Activated T-helper 1 cell treated with anti-CD3 and anti-CD28 coated beads, Interleukin-2, amount 50 U/mL, for 16 hours (primary cell): ENCODE data around the gene TNFAIP2.

Experiments
- DNase-seq, 2 donors: peaks; one replicate each; pipeline ENCODE4 v3.0.0-alpha.2; 2020; ENCODE audit warnings: low read depth in 1 of 2, low spot score in 1 of 2

TNFAIP2 gene

GRCh38 chr14:103122947-103123633 is at the start of gene TNFAIP2:
Gene TNFAIP2, plus strand, starts transcription at chr14:103123461. Its CDS starts 2,997 bp downstream, at chr14:103126458.
- DNase-seq: no peak

DNA sequence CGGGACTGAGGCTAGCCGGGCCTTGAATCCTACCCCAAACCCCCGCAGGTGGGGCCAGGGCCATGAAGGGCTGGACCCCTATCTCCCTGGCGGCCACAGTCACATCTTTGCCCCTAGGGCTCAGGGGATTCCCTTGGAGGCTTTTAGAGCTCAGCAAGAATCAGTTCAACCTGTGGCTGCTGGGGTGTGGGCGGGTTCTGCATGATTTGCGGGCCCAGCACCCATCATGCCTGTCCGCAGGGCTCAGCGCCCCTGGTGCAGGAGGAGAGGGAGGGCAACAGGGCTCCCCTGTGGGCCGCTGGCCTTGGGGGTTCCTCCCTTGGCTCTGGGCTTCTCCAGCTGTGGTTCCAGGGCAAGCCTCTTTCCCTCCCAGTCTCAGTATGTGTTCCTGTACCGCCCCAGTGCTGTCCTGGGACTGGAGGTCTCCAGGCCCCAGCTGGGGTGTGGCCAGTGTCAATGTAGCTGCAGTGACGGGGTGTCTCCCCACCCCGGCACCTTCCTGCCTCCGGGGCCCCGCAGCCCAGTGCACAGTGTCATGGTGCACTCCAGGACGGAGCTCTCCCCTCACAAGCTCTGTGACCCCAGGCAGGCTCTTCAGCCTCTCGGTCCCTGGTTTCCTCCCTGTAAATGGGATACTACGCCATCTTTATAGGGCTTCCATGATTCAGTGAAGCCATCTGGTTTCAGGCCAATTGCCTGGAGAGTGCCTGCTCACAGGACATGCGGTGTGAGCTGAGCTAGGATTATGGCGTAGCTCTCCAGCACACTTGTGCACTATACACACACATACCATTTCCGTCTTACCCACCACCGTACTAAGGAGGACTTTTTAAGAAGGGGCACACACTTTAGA is 49.2 kb upstream of the TNFAIP2 start:
- no peak for DNase-seq

DNA sequence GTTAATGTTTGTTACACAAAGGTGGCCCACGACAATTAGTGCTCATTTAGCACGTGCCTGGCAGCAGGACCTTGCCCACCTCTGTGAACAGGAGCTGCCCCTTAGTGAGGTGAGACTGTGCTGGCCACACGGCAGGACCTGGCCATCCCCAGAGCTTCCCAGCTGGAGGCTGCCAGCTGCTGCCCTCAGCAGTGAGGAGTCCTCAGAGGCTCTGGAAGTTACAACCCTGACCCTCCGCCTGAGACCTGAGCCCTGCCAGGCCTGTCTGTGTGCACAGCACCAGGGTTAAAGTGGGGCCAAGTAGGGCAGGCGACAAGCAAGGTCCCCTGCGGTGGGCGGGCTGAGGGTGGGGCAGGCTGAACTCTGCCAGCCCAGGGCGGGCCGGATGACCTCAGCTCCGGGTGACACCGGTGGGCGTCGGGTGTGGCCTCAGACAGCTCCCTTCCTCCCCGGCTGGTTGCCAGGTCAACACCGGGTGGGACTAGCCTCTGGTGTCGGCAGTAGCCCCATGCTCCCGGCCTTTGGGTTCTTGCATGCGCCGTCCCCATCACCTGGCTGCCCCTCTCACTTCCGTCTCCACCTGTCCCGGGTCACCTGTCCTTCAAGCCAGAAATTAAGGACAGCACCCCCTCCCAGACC is 48.4 kb upstream of the TNFAIP2 start:
- no peak for DNase-seq

DNA sequence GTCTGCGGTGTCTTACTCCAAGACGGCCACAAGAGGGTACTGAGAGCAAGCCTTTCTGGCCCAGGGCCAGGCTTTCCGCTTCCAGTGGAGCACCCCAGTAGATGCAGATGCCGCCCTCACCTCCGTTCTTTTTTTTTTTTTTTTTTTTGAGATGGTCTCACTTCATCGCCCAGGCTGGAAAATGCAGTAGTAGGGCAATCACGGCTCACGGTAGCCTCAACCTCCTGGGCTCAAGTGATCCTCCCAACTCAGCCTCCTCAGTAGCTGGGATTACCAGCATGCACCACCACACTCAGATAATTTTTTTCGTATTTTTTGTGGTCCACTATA is 44.9 kb upstream of the TNFAIP2 start:
- DNase-seq: peak; percentile 49 to 57

- DNase-seq: no peak
Measured at GRCh38 chr14:103078860-103079587, 44.2 kb upstream of the TNFAIP2 start.

GRCh38 chr14:103081951-103082350 is 41.3 kb upstream of the TNFAIP2 start:
- DNase-seq: no peak

GRCh38 chr14:103084021-103084919 is 39.0 kb upstream of the TNFAIP2 start, which contains the start of gene LBHD2:
Gene LBHD2, plus strand, starts transcription at chr14:103084210. Its CDS starts 1,803 bp downstream, at chr14:103086013.
- no peak for DNase-seq

- no peak for DNase-seq
Measured at GRCh38 chr14:103085106-103086091, 37.9 kb upstream of the TNFAIP2 start.

DNA sequence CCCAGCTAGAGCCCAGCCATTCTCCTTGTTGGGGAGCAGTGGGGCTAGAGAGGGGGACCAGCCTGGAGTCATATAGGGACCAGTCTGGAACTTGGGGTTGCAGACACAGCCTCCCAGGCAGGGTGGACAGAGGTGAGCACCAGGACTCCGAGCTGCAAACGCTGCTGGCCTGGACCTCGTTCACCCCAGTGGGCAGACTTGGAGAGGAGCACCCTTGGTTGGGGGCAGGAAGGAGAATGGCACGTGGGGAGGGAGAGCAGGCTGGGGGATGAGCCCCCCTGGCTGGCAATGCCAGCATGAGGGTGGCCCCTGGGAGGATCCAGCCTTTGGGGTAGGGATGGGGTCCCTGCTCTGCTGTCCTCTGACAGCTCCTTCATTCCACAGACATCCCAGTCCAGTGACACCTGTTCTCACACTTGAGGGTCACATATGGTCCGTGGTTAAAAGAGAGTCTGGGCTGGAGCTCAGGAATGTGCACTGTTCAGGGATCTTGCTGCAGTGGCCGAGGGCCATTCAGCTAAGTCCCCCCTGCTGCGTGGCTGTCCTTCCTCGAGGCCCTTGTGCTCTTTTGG is 36.4 kb upstream of the TNFAIP2 start:
- DNase-seq: no peak

DNA sequence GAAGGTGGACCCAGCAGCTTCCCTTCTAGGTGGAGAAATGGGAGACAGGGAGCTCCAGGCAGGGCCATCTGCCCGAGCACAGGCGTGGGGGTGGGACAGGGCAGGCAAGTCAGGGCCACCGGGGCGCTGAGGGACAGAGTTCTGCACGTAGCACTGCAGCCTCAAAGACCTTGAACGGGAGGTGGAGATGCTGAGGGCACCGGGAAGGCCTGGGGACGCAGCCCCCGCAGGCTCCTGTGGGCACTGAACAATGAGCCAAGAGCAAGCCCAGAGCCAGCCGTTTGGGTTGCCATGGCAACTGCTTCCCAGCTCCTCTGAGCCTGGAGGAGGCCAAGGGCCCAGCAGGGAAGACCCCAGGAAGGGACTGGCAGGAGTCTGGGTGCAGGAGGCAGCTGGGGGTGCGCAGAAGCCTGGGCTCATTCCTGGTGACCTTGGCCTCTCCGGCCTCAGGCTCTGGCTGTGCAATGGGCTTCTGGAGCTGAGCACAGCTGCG is 35.9 kb upstream of the TNFAIP2 start:
- DNase-seq: no peak

DNA sequence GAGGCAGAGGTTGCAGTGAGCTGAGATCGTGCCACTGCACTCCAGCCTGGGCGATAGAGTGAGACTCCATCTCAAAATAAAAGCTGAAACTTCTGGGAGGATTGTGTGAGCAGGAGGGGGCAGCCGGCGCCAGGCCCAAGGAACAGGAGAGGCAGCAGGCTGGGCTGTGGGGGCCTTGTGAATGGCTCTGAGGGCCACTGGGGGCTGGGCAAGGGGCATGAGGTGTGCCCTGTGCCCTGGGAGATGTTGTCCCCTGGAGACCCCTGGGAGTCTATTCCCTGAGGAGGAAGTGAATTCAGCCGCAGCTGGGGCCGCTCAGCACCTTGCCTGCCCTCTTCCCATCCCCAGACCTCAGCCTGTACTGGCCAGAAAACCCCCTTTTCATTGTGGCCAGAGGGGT is 34.3 kb upstream of the TNFAIP2 start:
- DNase-seq: no peak

GRCh38 chr14:103089386-103090335 is 33.6 kb upstream of the TNFAIP2 start:
- DNase-seq: no peak

GRCh38 chr14:103090481-103091020 is 32.7 kb upstream of the TNFAIP2 start:
- DNase-seq: no peak

DNA sequence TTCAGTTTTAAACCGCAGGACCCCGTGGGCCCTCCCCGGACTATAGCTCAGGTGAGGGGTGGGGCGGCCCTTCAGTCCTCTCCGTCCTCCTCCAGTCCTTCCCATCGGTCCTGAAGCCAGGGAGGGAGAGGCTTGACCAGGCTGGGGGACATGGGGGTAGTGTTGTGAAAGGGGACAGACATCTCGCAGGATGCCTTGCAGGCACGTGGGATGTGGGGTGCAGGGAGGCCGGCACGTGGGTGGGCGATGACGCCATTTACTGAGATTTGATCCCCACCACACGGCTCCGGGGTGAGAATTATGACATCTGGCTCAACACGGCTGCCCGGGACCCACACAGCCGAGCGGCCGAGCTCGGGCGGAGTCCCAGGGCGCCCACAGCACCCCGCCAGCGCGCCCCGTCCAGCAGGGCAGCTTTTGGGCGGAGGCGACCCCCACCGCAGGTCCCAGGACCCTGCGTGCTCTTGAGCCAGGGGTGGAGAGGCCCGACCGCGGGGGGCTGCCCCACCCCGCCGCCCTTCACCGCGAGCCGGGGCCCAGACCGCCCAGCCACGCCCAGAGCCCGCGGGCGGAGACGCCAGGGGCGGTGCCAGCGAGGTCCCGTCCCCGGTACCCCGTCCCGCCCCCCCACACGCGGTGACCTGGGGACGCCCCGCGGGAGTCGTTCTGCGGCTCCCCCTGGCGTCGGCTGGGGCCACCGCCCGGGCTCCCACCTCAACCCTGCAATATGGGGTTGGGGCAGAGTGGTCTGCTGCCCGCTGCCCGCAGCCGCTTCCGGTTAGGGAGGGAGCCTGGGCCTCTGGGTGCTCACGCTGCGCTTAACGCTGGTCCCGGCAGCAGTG is 32.0 kb upstream of the TNFAIP2 start:
- DNase-seq: peak; percentile 50 to 65

- no peak for DNase-seq
Measured at GRCh38 chr14:103091883-103092222, 31.4 kb upstream of the TNFAIP2 start.

- no peak for DNase-seq
Measured at GRCh38 chr14:103093856-103094405, 29.3 kb upstream of the TNFAIP2 start.
